ENCODE measurements around the gene MORN5.
A peak's percentile ranks its signal among the peaks of the same experiment; 100 is the strongest.

MORN5 gene

GRCh38 chr9:122200960-122201595 lies 41.4 kb downstream of the MORN5 start:
- TF ChIP-seq CTCF (IDR thresholded peaks at IDR 0.05; ENCODE audit: low read depth, low read length) = no peak
- in situ Hi-C loops (cut with HindIII; ENCODE audit: low sequenced_read_pairs) = no loop called here
- DNase-seq (ENCODE audit: low read depth, low spot score) = peak; percentile 40
- no peak overlapping the region for H3K4me3 ChIP-seq (ENCODE audit: low read depth, low read length)

- in situ Hi-C loops (cut with HindIII; ENCODE audit: low sequenced_read_pairs) = no loop called here
- TF ChIP-seq CTCF (IDR thresholded peaks at IDR 0.05; ENCODE audit: low read depth, low read length) = no peak
- DNase-seq (ENCODE audit: low read depth, low spot score) = peak; percentile 35
- no peak overlapping the region for H3K4me3 ChIP-seq (ENCODE audit: low read depth, low read length)
Measured at GRCh38 chr9:122201641-122202040, 41.9 kb downstream of the MORN5 start.

GRCh38 chr9:122202111-122202510 lies 42.4 kb downstream of the MORN5 start:
- DNase-seq (ENCODE audit: low read depth, low spot score) = no peak
- H3K4me3 ChIP-seq (ENCODE audit: low read depth, low read length) = no peak overlapping the region
- no peak for TF ChIP-seq CTCF (IDR thresholded peaks at IDR 0.05; ENCODE audit: low read depth, low read length)
- in situ Hi-C loops (cut with HindIII; ENCODE audit: low sequenced_read_pairs) = no loop called here

- in situ Hi-C loops (cut with HindIII; ENCODE audit: low sequenced_read_pairs) = no loop called here
- no peak overlapping the region for H3K4me3 ChIP-seq (ENCODE audit: low read depth, low read length)
- no peak for TF ChIP-seq CTCF (IDR thresholded peaks at IDR 0.05; ENCODE audit: low read depth, low read length)
- no peak for DNase-seq (ENCODE audit: low read depth, low spot score)
Measured at GRCh38 chr9:122204055-122204454, 44.3 kb downstream of the MORN5 start.

- DNase-seq (ENCODE audit: low read depth, low spot score) = no peak
- in situ Hi-C loops (cut with HindIII; ENCODE audit: low sequenced_read_pairs) = no loop called here
- H3K4me3 ChIP-seq (ENCODE audit: low read depth, low read length) = no peak overlapping the region
- TF ChIP-seq CTCF (IDR thresholded peaks at IDR 0.05; ENCODE audit: low read depth, low read length) = no peak
Measured at GRCh38 chr9:122204491-122204890, 44.8 kb downstream of the MORN5 start.

- H3K4me3 ChIP-seq (ENCODE audit: low read depth, low read length) = no peak overlapping the region
- no peak for TF ChIP-seq CTCF (IDR thresholded peaks at IDR 0.05; ENCODE audit: low read depth, low read length)
- DNase-seq (ENCODE audit: low read depth, low spot score) = no peak
- in situ Hi-C loops (cut with HindIII; ENCODE audit: low sequenced_read_pairs) = no loop called here
Measured at GRCh38 chr9:122205176-122205575, 45.5 kb downstream of the MORN5 start.
